Hepatocyte (in vitro differentiated cells): Measurements from ENCODE around the gene IP6K3. TPM values are rescaled to one million over a fixed set of nuclear protein-coding genes. Genes with fewer than 3 reads are reported as not detected.
A peak's percentile ranks its signal among the peaks of the same experiment; 100 is the strongest.

Experiments used
- DNase-seq: peaks from one replicate; pipeline ENCODE4 v3.0.0-alpha.2; 2016; ENCODE audit warnings: low spot score
- H2AFZ ChIP-seq: fragments of 200-600 bp; sonication (generic); 2 replicates; pipeline ENCODE4 v1.6.0; 2016; ENCODE audit warnings: antibody characterized with exemption, mild to moderate bottlenecking
- H3K27ac ChIP-seq: fragments of 200-600 bp; sonication (generic); 2 replicates; pipeline ENCODE4 v1.5.1; 2016; ENCODE audit warnings: mild to moderate bottlenecking
- H3K27me3 ChIP-seq: fragments of 200-600 bp; sonication (generic); 2 replicates; pipeline ENCODE4 v1.6.1; 2016
- H3K36me3 ChIP-seq: fragments of 200-600 bp; sonication (generic); replicated peaks from 2 replicates; pipeline ENCODE4 v1.5.1; 2016; ENCODE audit warnings: low read depth; ENCODE audit not compliant: insufficient read depth
- H3K4me1 ChIP-seq: fragments of 200-600 bp; sonication (generic); 2 replicates; pipeline ENCODE4 v1.5.1; 2016; ENCODE audit warnings: mild to moderate bottlenecking, moderate library complexity; ENCODE audit not compliant: insufficient read depth
- H3K4me2 ChIP-seq: fragments of 200-600 bp; sonication (generic); 2 replicates; pipeline ENCODE4 v1.6.0; 2016
- H3K4me3 ChIP-seq: fragments of 200-600 bp; sonication (generic); 2 replicates; pipeline ENCODE4 v1.5.1; 2016; ENCODE audit warnings: mild to moderate bottlenecking
- H3K79me2 ChIP-seq: fragments of 200-600 bp; sonication (generic); 2 replicates; pipeline ENCODE4 v1.6.0; 2017; ENCODE audit warnings: mild to moderate bottlenecking
- H3K9me2 ChIP-seq: fragments of 200-600 bp; sonication (generic); replicated peaks from 2 replicates; pipeline ENCODE4 v1.6.0; 2017; ENCODE audit warnings: mild to moderate bottlenecking; ENCODE audit not compliant: insufficient read depth
- H3K9me3 ChIP-seq: fragments of 200-600 bp; sonication (generic); 2 replicates; pipeline ENCODE4 v1.5.1; 2016; ENCODE audit warnings: low read depth, mild to moderate bottlenecking
- H4K20me1 ChIP-seq: fragments of 200-600 bp; sonication (generic); 2 replicates; pipeline ENCODE4 v1.6.0; 2016; ENCODE audit warnings: mild to moderate bottlenecking; ENCODE audit not compliant: insufficient read depth, poor library complexity, severe bottlenecking
- CTCF ChIP-seq: fragments of 200-600 bp; sonication (generic); IDR thresholded peaks from 2 replicates; pipeline ENCODE4 v1.5.1; 2016; ENCODE audit warnings: antibody characterized with exemption, mild to moderate bottlenecking; ENCODE audit not compliant: poor library complexity
- EZH2 ChIP-seq: fragments of 200-600 bp; sonication (generic); IDR thresholded peaks from 2 replicates; pipeline ENCODE4 v1.6.1; 2016; ENCODE audit warnings: antibody characterized with exemption, mild to moderate bottlenecking, borderline replicate concordance
- EZH2phosphoT487 ChIP-seq: fragments of 200-600 bp; sonication (generic); IDR thresholded peaks from one replicate; pipeline ENCODE4 v1.6.1; 2018; ENCODE audit warnings: antibody characterized with exemption, mild to moderate bottlenecking, low read depth, moderate library complexity; ENCODE audit not compliant: unreplicated experiment, severe bottlenecking
- WGBS: methylation state at CpG from one replicate; pipeline ENCODE4 v1.1.6; 2016; ENCODE audit warnings: low lambda C conversion rate; ENCODE audit errors: missing lambda C conversion rate; 5-methylcytosine and 5-hydroxymethylcytosine counted together
- polyA plus RNA-seq: library from polyadenylated mRNA; unstranded; fragments of >200 nt; fragmentation: Nextera tagmentation; extraction: Ambion mirVana; gene quantifications from 2 replicates; pipeline ENCODE4 v1.2.1, GENCODE V29; 2016
- total RNA-seq: library from RNA; depleted of rRNA; stranded (reverse); fragments of >200 nt; gene quantifications from 2 replicates; pipeline ENCODE4 v1.2.3, GENCODE V29; 2014

The IP6K3 gene
- total and polyA plus RNA-seq, 2 experiments from 2014 or later, result 9.5 to 25.3 TPM

GRCh38 chr6:33742092-33742491 is 4.6 kb downstream of the IP6K3 start:
- Histone ChIP-seq H3K27me3 (no peaks in the 10 kb centered on the region), H4K20me1 (no peaks in the 10 kb centered on the region), H3K4me1 (peaks cover 58% of the 10 kb centered on the region), H3K4me2 (no peak overlapping the region), H3K79me2 (peaks cover 2% of the 10 kb centered on the region), H3K36me3 (no peaks in the 10 kb centered on the region), H3K27ac (no peak overlapping the region), H2AFZ (no peak overlapping the region), H3K4me3 (no peak overlapping the region), H3K9me2 (no peaks in the 10 kb centered on the region), H3K9me3 (no peaks in the 10 kb centered on the region)
- WGBS, result 67% methylated on average over 9 of the region's 9 CpGs
- TF ChIP-seq EZH2phosphoT487 (no peak), EZH2 (no peak), CTCF (no peak)
- peak; percentile 33 for DNase-seq

GRCh38 chr6:33740794-33741193 is 5.9 kb downstream of the IP6K3 start:
- H3K9me2 ChIP-seq, result no peaks in the 10 kb centered on the region
- no peaks in the 10 kb centered on the region for H3K27me3 ChIP-seq
- H3K4me1 ChIP-seq, result peaks cover 45% of the 10 kb centered on the region
- no peak overlapping the region for H3K4me2 ChIP-seq
- peaks cover 2% of the 10 kb centered on the region for H3K79me2 ChIP-seq
- no peaks in the 10 kb centered on the region for H3K9me3 ChIP-seq
- H3K27ac ChIP-seq, result no peak overlapping the region
- DNase-seq, result no peak
- no peak overlapping the region for H2AFZ ChIP-seq
- no peaks in the 10 kb centered on the region for H4K20me1 ChIP-seq
- H3K36me3 ChIP-seq, result no peaks in the 10 kb centered on the region
- WGBS, result 77% methylated on average over 5 of the region's 5 CpGs
- no peak overlapping the region for H3K4me3 ChIP-seq
- no peak for TF ChIP-seq EZH2phosphoT487
- no peak for TF ChIP-seq CTCF
- TF ChIP-seq EZH2, result no peak

- H3K27ac ChIP-seq, result no peak overlapping the region
Observed at GRCh38 chr6:33740204-33740608, 6.5 kb downstream of the IP6K3 start.

More at GRCh38 chr6:33740204-33740608, 6.5 kb downstream of the IP6K3 start:
- H2AFZ ChIP-seq, result no peak overlapping the region
- H3K9me3 ChIP-seq, result no peaks in the 10 kb centered on the region
- H3K4me2 ChIP-seq, result peak overlapping the region; percentile 33
- peaks cover 2% of the 10 kb centered on the region for H3K79me2 ChIP-seq
- no peaks in the 10 kb centered on the region for H4K20me1 ChIP-seq
- no peak for TF ChIP-seq EZH2phosphoT487
- no peak for TF ChIP-seq CTCF
- no peak for TF ChIP-seq EZH2
- H3K4me1 ChIP-seq, result peaks cover 39% of the 10 kb centered on the region
- no peaks in the 10 kb centered on the region for H3K27me3 ChIP-seq
- WGBS, result 72% methylated on average over 6 of the region's 6 CpGs
- no peaks in the 10 kb centered on the region for H3K36me3 ChIP-seq
- no peaks in the 10 kb centered on the region for H3K9me2 ChIP-seq
- H3K4me3 ChIP-seq, result no peak overlapping the region
- peak; percentile 48 for DNase-seq
